ENCODE data around the gene POU3F1. TPM values are rescaled to one million over a fixed set of nuclear protein-coding genes. Genes with fewer than 3 reads are reported as not detected.

POU3F1 gene
- total RNA-seq, 1 donor from 2014 or later: 16.5 TPM

DNA sequence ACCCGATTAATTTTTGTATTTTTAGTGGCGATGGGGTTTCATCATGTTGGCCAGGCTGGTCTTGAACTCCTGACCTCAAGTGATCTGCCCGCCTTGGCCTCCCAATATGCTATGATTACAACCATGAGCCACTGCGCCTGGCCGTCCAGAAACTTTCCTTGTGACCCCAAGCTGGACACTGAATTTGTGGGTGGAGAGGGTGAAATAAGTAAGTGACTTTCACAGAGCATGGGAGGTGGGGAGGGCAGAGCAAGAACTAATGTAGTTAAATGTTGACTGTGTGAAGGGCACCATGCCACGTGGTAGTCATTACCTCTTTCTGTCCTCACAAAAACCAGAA, 36.8 kb downstream of the POU3F1 start:
- Mint-ChIP-seq H3K27ac (no peak overlapping the region), H3K27me3 (ENCODE audit: insufficient read depth, low read depth) (peaks cover 6% of the 10 kb centered on the region), H3K4me3 (no peak overlapping the region), H3K4me1 (peaks cover 25% of the 10 kb centered on the region), H3K36me3 (no peaks in the 10 kb centered on the region), H3K9me3 (no peaks in the 10 kb centered on the region)
- H3K79me2 ChIP-seq (ENCODE audit: low read depth): peaks cover 23% of the 10 kb centered on the region
- DNase-seq (ENCODE audit: low spot score): no peak
- no peak overlapping the region for H2AFZ ChIP-seq (replicated peaks)
- H3F3A ChIP-seq (ENCODE audit: low read depth): peaks cover 38% of the 10 kb centered on the region
- H3K9me3 ChIP-seq (ENCODE audit: low read depth): no peaks in the 10 kb centered on the region
- H4K20me1 ChIP-seq (ENCODE audit: low read depth): peaks cover 19% of the 10 kb centered on the region
- TF ChIP-seq EZH2phosphoT487 (IDR thresholded peaks at IDR 0.05): no peak
- TF ChIP-seq, protein P1, sequence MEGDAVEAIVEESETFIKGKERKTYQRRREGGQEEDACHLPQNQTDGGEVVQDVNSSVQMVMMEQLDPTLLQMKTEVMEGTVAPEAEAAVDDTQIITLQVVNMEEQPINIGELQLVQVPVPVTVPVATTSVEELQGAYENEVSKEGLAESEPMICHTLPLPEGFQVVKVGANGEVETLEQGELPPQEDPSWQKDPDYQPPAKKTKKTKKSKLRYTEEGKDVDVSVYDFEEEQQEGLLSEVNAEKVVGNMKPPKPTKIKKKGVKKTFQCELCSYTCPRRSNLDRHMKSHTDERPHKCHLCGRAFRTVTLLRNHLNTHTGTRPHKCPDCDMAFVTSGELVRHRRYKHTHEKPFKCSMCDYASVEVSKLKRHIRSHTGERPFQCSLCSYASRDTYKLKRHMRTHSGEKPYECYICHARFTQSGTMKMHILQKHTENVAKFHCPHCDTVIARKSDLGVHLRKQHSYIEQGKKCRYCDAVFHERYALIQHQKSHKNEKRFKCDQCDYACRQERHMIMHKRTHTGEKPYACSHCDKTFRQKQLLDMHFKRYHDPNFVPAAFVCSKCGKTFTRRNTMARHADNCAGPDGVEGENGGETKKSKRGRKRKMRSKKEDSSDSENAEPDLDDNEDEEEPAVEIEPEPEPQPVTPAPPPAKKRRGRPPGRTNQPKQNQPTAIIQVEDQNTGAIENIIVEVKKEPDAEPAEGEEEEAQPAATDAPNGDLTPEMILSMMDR (IDR thresholded peaks at IDR 0.05): no peak
- TF ChIP-seq EZH2 (IDR thresholded peaks at IDR 0.05): no peak
- H3K4me3 ChIP-seq: no peak overlapping the region
- no peak overlapping the region for H3K9ac ChIP-seq
- no peaks in the 10 kb centered on the region for H3K36me3 ChIP-seq
- no peaks in the 10 kb centered on the region for H3K27me3 ChIP-seq
- H3K4me2 ChIP-seq: no peak overlapping the region
- peak overlapping the region; percentile 4 for H3K27ac ChIP-seq
- peaks cover 26% of the 10 kb centered on the region for H3K4me1 ChIP-seq

DNA sequence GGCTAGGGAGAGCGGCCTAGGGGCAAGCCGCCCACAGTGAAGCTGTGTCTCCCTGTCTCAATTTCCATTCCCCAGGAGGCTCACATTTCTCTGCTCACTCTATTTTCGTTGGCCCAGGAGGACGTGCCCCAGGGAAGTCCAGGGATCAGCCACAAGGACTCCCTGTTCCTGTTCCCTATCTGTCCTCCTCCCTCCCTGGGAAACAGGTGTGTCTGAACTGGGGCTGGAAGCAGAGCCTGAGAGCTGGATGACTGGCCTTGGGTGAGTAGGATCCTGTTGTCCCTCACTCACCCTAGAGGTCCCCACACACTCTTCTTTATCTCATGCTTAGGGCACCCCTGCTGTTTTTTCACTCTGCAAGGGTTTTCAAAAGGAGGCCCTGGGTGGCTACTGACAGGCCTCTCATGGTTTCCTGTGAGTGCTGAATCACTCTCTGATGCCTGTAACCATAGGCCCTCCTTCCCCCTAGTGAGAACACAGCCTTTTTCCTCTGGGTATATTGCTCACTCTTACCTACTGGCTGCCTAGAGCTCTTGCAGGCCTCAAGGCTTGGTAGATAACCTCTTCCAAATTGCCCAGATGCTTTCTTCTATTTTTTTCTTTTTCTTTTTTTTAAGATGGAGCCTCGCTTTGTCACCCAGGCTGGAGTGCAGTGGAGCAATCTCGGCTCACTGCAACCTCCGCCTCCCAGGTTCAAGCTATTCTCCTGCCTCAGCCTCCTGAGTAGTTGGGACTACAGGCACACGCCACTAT, 37.3 kb downstream of the POU3F1 start:
- no peaks in the 10 kb centered on the region for H3K36me3 Mint-ChIP-seq
- Histone ChIP-seq H3K27ac (peak overlapping the region; percentile 4), H3K36me3 (no peaks in the 10 kb centered on the region), H3K27me3 (no peaks in the 10 kb centered on the region), H3K4me3 (no peak overlapping the region), H2AFZ (replicated peaks) (peak overlapping the region; percentile 65), H4K20me1 (ENCODE audit: low read depth) (peaks cover 21% of the 10 kb centered on the region), H3K4me1 (peaks cover 30% of the 10 kb centered on the region), H3F3A (ENCODE audit: low read depth) (peaks cover 38% of the 10 kb centered on the region), H3K79me2 (ENCODE audit: low read depth) (peaks cover 23% of the 10 kb centered on the region), H3K9me3 (ENCODE audit: low read depth) (no peaks in the 10 kb centered on the region), H3K4me2 (peak overlapping the region; percentile 7), H3K9ac (no peak overlapping the region)
- H3K9me3 Mint-ChIP-seq: no peaks in the 10 kb centered on the region
- H3K27ac Mint-ChIP-seq: peak overlapping the region; percentile 53
- peaks cover 6% of the 10 kb centered on the region for H3K27me3 Mint-ChIP-seq (ENCODE audit: insufficient read depth, low read depth)
- H3K4me1 Mint-ChIP-seq: peaks cover 29% of the 10 kb centered on the region
- no peak overlapping the region for H3K4me3 Mint-ChIP-seq
- peak; percentile 39 for DNase-seq (ENCODE audit: low spot score)
- no peak for TF ChIP-seq EZH2phosphoT487 (IDR thresholded peaks at IDR 0.05)
- TF ChIP-seq EZH2 (IDR thresholded peaks at IDR 0.05): no peak
- TF ChIP-seq, protein P1 (IDR thresholded peaks at IDR 0.05): no peak

DNA sequence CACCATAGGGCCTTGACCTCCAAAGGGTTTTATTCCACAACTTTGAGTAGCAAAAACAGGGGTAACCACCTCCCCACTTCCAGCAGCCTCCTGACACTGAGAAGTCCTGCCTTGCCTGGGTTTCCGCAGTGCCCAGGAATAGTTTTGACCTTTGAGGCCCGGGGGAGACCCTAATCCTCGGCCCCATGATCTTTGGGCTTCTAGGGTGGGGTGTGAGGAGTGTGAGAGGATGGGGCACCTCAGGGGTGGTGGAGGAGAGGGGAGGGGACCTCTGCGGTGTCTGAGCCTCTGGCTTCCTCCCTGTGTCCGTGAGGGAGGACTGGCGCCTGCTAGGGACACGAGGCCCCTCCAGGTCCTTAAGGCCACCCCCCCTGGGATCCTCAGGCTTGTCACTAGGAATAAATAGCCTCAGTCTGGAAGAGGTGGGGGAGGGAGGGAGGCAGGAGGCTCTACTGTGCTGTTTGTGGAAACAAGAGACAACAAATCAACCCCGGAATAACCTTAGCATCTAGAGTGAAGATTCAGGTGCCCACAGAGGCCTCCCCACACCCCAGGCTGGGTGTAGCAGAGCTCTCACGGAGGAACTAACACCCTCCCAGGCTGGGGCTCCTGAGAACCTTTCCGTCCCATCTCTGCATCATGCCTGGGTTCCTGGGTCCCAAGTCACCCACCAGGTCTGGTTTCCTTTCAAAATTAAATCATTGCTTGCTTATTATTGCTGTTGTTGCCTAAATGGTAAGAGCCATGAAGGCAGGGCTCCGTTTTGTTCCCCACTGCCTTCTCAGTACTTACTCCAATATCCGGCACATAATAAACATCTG, 40.4 kb downstream of the POU3F1 start:
- peak overlapping the region; percentile 62 for H3K4me3 ChIP-seq
- no peaks in the 10 kb centered on the region for H3K27me3 ChIP-seq
- peak; percentile 25 for DNase-seq (ENCODE audit: low spot score)
- no peaks in the 10 kb centered on the region for H3K9me3 Mint-ChIP-seq
- H3K36me3 Mint-ChIP-seq: no peaks in the 10 kb centered on the region
- H3K4me2 ChIP-seq: peak overlapping the region; percentile 95
- H3K9me3 ChIP-seq (ENCODE audit: low read depth): no peaks in the 10 kb centered on the region
- peaks cover 6% of the 10 kb centered on the region for H3K27me3 Mint-ChIP-seq (ENCODE audit: insufficient read depth, low read depth)
- TF ChIP-seq, protein P1 (IDR thresholded peaks at IDR 0.05): no peak
- no peak for TF ChIP-seq EZH2 (IDR thresholded peaks at IDR 0.05)
- no peak for TF ChIP-seq EZH2phosphoT487 (IDR thresholded peaks at IDR 0.05)
- no peak overlapping the region for H3K9ac ChIP-seq
- peaks cover 26% of the 10 kb centered on the region for H3F3A ChIP-seq (ENCODE audit: low read depth)
- peaks cover 27% of the 10 kb centered on the region for H3K79me2 ChIP-seq (ENCODE audit: low read depth)
- H2AFZ ChIP-seq (replicated peaks): peak overlapping the region; percentile 12
- peak overlapping the region; percentile 80 for H3K4me3 Mint-ChIP-seq
- no peak overlapping the region for H3K27ac Mint-ChIP-seq
- peaks cover 36% of the 10 kb centered on the region for H3K4me1 ChIP-seq
- peaks cover 37% of the 10 kb centered on the region for H3K4me1 Mint-ChIP-seq
- peaks cover 11% of the 10 kb centered on the region for H4K20me1 ChIP-seq (ENCODE audit: low read depth)
- no peak overlapping the region for H3K27ac ChIP-seq
- H3K36me3 ChIP-seq: no peaks in the 10 kb centered on the region

Data from neural progenitor cell (in vitro differentiated cells).